GM21390 (cell line): Measurements from ENCODE around the gene CPA5.

Source experiments
- ATAC-seq: cut with Tn5 transposase; IDR thresholded peaks from one replicate; pipeline ENCODE4 v1.9.1; 2021; ENCODE audit not compliant: unreplicated experiment

CPA5 gene

DNA sequence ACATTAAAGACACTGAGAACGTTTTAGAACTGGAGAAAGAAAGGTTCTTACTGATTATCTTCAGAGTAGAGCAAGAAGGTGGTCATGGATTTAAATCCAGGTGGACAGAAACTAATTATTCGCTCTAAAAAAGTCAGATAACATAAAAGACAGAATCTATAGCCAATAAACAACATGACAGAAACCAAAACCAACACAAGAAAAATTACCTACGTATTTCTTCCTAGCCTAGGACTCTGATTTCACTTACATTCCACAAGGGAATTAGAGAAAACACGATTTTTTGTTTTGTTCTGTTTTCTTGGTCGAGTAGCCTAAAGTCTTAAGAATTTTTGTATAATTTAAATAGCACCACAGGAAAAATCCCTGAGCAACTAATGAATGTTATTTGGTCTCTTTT, 50.8 kb downstream of the CPA5 start:
- ATAC-seq, result no peak

DNA sequence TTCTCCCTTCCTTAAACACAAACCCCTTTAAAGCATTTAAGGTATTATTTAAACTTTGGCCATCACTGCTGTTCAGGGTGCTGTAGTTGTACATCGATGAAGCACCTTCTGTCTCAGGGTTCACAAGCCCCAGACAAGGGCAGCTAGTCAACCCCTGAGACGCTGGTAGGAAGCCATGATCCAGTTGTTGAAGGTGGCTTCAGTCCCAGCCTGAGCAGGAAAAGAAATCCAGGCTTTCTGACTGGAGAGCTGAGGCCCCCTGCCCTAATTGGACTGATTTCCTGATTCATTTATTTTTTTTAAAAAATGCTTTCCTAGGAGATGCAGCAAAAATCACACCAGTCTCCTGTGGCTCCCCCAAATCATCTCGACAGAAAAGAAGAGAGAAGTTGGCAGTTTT, 51.5 kb downstream of the CPA5 start:
- no peak for ATAC-seq

DNA sequence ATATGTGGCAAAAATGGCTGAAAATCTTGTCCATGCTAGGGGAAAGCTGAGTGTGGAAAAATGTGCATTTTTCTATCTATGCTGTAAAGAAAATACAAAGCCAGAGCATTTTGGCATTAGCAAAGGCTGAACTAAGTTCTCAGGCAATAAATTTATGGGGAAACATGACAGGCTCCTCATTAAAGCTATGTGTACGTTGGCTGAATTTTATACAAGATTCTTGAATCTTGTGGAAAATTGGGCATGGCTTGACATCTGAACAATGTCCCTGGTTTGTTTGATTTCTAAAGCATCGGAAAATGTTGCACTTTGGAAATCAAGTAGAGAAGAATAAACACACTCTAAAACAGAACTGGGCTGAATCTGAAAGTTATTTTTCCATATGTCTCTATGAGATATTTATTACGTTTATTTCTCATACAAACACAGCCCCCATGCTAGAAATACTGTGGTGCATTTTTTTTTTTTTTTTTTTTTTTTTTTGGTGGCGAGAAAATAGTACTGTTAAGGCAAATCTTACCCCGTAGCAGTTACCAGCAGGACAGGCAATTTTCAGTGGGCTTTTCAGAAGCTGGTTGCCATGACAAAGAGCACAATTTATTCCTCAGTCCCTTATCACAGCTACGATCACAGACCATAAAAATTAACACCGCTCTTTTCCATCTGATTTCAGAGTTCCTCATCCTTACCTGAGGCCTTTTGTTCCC, 52.6 kb downstream of the CPA5 start:
- ATAC-seq, result no peak

DNA sequence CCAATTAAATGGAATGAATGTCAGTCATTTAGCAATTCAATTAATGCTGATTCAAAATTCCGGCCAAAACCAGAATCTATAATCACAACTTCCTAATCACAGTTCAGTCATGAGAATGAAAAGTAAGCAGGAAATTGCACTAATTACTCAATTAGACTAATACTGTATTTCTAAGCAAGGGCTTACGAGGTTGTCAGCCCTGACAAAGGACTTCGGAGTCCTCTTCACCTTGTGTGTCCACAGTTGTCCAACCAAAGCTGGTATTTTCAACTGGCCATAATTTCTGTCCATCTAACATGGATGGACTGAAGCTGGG, 53.1 kb downstream of the CPA5 start:
- ATAC-seq, result no peak

DNA sequence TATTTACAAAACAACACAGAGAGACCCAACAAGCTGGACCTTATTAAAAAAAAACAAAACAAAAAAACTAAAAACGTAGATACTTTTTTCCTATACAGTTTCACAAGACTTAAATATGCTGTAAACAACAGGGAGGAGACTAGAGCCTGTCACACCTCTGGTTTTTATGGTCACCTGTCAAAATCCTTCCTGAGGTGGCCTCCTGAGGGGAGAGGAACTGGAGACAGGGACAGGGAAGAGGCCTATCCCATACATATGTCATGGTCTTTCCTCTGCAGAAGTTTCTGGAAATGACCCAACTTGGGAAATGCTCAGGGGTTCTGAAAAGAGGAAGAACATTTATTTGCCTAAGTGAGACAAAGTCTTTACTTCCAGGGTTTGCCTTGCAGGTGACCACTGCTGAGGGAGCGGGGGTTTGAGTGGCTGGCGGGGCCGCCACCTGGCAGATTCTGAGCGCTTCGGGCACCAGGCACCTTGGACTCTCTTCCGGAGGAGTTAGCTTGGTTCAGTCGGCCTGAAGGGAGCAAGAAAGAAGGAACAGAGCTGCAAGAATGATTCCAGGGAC, 54.0 kb downstream of the CPA5 start:
- ATAC-seq, result no peak

DNA sequence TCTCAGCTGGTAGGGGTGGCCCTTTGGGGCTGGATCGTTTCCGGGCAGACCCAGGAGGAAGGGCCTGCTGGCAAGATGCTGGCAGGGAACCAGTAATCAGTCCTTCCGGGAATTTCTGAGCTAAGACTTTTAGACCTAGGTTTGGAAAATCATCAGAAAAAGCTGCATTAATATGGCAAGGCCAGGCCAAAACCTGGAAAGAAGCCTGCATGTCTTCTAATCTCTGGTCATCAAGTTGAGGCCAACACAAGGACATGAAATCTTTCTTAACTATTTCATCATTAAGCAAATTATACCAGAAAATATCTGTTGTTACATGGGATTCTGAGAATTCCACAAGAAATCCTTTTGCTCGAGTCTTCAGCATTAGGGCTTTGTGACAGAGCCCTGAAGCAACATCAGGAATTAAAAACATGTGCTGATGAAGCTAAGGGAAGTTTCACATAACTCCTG, 55.5 kb downstream of the CPA5 start:
- ATAC-seq, result no peak

DNA sequence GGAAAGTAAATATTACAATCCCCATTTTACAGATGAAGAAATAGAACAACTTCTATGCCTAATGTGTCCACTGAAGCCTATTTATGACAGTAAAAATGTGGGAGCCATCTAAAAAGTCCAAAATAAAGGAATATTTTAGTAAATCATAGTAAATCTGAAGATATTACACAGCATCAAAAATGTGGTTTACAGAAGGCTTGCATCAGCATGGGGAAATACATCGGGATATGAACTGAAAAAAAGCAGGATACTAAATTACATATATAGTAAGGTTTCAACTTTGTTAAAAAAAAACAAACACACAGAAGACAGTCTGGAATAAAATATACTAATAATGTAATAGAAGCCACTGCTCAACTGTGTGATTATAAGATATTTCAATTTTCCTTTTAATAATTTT, 56.5 kb downstream of the CPA5 start:
- no peak for ATAC-seq

DNA sequence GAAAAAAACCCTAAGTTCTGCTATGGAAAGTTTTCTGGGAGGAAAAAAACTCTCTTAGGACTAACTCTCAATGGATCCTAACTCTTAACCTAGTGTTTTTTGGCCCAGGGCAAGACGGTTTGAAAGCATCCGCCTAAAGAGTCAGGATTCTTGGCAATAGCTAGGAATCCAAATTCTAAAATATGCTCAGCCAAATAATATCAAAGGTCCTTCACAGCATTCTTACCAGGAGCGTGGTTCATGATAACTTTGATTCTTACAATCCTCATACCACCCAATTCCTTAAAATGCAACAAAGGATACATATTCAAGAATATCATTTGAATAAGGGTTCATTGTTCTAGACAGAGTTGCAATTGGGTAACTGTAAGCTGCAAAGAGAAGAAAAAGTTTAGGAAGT, 57.0 kb downstream of the CPA5 start:
- ATAC-seq, result no peak

DNA sequence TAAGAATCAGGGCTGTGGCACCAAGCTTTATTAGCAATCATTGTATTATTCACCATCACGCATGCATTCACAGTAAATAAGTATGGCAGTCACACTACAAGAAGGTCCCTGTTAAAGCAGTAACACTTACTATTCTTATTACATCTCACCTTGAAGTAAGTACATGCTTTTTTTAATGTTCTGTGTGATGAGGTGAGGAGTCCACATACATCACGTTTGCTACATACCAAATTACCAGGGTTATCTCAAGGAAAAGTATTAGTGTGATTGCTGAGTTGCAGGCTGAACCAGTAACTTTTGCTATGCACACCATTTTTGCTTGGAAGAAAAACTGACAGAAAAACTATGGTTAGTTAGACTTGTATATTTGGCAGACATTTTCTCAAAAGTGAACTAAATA, 60.4 kb downstream of the CPA5 start:
- ATAC-seq, result no peak

DNA sequence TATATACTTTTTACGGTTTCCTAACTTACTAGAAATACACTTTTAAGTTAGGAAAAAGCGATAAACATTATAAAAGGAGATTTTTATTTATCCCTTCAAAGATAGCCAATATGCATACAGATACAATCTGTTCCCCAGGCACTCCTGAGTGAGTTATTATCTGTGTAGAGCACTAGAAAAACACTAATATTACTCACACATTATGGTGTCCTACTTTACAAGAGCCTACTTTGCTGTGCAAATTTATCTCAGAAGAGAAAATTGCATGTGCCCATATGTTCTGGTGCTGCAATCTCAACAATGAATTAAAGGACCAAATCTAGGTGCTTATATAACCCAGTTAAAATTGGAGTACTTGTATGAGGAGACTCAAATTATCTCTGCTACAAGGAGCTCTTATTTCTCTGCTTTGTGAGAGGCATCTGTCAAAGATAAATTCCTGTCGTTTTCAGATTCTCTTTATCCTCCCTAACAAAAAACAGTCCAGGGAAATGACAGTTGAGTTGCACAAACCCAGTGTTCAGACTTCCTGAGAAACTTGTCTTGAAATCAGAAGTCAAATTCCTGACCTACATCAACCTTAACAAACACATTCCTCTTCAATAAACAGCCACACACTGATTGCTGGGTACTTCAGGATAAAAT, 64.6 kb downstream of the CPA5 start:
- ATAC-seq, result no peak

DNA sequence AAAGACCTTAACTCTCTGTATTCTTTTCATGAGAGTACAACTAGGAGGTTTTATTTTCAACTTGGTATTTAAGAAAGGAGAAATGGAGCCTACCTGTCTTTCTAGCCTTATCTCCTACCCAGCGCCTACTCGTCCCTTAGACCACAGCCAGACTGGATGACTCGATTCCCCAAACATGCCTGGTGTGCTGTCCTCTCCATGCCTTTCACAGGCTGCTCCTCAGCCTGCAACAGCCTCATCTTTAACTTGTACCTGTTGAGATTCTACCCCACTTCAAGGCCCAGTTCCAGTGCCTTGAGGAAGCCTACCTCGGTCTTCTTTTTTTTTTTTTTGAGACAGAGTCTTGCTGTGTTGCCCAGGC, 65.1 kb downstream of the CPA5 start:
- no peak for ATAC-seq

DNA sequence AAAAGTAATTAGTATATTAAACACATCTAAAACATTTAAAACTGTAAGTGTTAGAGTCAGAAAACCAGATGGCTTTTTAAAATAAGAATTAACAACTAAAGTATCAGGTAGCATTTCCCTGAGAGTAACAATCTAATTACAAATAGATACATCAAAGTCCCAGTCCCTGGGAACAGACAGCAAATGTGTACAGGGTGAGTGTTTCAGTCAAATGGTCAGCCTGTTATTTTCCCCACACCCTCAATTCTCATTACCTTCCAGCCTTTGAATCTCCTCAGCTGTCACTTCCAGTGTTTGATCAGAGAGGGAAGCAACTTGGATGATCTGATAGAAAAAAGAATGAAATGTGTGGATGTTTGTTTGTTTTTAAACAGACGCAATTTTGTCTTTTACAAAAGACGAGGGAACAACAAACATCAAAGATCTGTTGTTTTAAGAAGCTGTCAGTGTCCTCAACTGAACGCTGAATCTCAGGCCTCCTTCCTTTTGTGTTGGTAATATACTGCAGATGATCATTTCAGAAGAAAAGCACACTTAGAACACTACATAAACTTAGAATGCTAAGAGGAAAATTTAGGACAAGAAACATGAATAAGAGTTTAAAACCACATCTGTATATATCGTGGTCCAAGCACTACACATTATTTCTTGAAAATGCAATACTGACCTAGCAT, 66.4 kb downstream of the CPA5 start:
- no peak for ATAC-seq

DNA sequence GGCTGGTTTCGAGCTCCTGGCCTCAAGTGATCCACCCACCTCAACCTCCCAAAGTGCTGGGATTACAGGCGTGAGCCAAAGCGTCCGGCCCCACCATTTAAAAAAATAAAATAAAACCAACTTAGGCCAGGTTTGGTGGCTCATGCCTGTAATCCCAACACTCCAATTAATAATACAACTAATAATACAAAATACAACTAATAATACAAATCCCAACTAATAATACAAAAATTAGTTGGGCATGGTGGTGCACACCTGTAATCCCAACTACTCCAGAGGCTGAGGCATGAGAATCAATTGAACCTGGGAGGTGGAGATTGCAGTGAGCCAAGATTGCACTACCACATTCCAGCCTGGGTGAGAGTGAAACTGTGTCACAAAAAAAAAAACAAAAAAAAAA, 68.6 kb downstream of the CPA5 start:
- no peak for ATAC-seq

DNA sequence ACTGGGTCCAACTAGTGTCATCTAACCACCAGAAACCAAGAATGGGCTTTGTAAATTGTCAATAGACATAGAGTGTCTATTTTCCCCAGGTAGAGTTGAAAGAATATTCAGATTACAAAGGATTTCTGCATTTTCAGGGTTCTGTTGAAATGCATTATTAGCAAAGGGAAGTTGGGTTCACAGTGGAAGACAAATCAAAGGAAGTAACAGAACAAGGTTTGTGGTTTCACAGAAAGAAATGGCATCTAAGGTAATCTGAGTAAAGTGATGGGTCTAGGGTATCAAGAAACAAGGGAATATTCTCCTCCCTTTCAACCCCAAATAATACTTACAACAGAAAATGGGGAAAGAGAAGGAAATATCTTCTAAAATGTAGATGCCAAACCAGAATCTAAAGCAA, 70.4 kb downstream of the CPA5 start:
- no peak for ATAC-seq

DNA sequence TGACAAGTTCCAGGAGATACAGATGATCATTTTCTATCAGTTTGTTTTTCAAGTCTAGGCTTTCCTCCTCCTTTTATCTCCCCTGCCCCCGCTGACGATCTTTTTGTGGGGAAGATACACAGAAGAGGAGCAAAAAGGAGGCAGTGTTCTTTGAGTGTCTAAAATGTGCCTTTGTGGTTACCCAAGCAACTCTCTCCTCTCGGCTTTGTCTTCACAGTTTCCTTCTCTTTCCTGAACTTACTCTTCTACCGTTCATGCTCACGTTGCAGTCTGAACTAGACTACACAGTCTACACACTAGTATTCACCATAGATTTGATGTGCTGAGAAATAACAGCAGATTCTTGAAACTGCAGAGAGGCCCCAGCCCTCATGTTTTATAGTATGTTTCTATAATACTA, 72.6 kb downstream of the CPA5 start:
- no peak for ATAC-seq

DNA sequence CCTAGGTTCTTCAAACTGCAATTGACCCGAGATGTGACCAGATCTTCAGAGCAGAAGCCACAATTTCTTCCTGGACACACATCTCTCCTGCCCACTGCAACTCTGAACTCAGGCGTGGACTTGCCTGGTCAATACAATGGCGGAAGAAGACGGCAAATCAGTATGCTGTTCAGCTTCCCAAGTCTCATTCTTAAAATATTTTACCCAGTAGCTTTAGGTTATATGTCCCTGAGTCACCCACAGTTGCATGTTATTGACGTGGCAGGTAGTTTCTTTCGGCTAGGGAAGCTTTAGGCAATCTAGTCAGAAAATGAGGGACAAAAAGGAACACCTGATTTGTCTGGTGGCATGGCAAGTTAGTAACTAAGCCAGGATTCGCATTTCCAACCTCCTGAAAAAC, 73.7 kb downstream of the CPA5 start:
- no peak for ATAC-seq
